ENCODE data around the gene VEGFA. TPM values are rescaled to one million over a fixed set of nuclear protein-coding genes. Genes with fewer than 3 reads are reported as not detected.

The VEGFA gene
- total and polyA plus RNA-seq, 2 of the 8 experiments (the other 6 are each of a cell fraction or from before 2014, with no cell fraction given): 42.2 to 58.5 TPM

DNA sequence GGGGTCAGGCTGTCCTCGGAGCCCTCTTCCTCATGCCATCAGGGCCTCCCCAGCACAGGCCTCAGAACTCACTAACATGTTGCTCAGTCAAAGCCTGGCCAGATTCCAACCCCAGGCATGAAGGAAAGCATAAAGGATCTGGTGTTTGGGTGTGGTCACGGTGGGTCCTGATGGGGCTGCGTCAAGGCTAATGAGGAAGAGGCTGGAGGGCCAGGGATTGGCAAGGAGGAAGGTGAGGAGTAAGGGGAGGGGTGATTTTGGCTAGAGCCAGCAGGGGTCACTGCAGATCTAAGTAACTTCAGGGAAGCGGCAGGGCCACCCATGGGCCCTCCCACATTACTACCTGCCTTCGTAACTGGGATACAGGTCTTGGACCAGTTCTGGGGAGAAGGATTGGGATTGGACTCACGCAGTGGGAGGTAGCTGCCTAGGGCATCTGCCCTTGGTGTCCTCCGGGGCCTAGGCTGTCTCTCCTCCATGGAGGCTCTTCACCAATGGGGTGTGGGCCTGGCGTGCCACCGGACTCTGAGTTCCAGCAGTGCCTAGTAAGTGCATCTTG lies 46.2 kb upstream of the VEGFA start:
- Histone ChIP-seq H2BK12ac (ENCODE audit: low read depth, low read length) (no peak overlapping the region), H3K23ac (ENCODE audit: insufficient read length) (no peak overlapping the region), H4K5ac (ENCODE audit: insufficient read length, low read depth, low read length) (no peak overlapping the region), H3K4me1 (replicated peaks in 1 of 4; ENCODE audit: control insufficient read depth in 3 of 4, insufficient read depth in 4 of 4, low read length in 3 of 4) (peaks cover 0 to 8% (median 0%) of the 10 kb centered on the region in 4 experiments; a peak in 4 of 7 replicates), H2AFZ (ENCODE audit: low read length) (no peak overlapping the region), H3K23me2 (ENCODE audit: low read depth, low read length) (no peaks in the 10 kb centered on the region), H2BK20ac (ENCODE audit: low read length) (no peak overlapping the region), H3K4me3 (ENCODE audit: extremely low read depth in 1 of 4, insufficient read depth in 2 of 4, low read depth in 3 of 4, low read length in 4 of 4) (no peak overlapping the region), H2AK5ac (ENCODE audit: low read depth, low read length) (no peak overlapping the region), H3K14ac (ENCODE audit: insufficient read length) (no peak overlapping the region), H3K4ac (replicated peaks; ENCODE audit: insufficient read length, low read depth, low read length) (no peak overlapping the region), H2BK5ac (ENCODE audit: low read depth, low read length) (no peak overlapping the region), H3K36me3 (ENCODE audit: control insufficient read depth in 2 of 4, insufficient read depth in 4 of 4, low read length in 3 of 4) (no peaks in the 10 kb centered on the region), H3K56ac (replicated peaks; ENCODE audit: insufficient read length, low read depth, low read length) (no peak overlapping the region), H3K27me3 (replicated peaks in 1 of 4; ENCODE audit: control insufficient read depth in 3 of 4, extremely low read depth in 1 of 4, insufficient read depth in 3 of 4, low read length in 3 of 4) (no peaks in the 10 kb centered on the region), H3K79me1 (ENCODE audit: low read depth, low read length) (no peaks in the 10 kb centered on the region), H3K79me2 (ENCODE audit: control insufficient read depth in 1 of 2, insufficient read depth in 2 of 2, low read length in 2 of 2) (no peaks in the 10 kb centered on the region), H3K4me2 (ENCODE audit: insufficient read depth in 1 of 2, low read depth in 2 of 2, low read length in 2 of 2) (no peak overlapping the region), H3K9me3 (ENCODE audit: insufficient read depth in 2 of 2, low read depth in 1 of 2, low read length in 1 of 2) (no peaks in the 10 kb centered on the region), H3K27ac (ENCODE audit: low read depth, low read length) (no peak overlapping the region), H2BK15ac (ENCODE audit: low read length) (no peak overlapping the region), H3K9ac (replicated peaks in 1 of 4; ENCODE audit: extremely low read depth in 1 of 4, low read depth in 3 of 4, low read length in 3 of 4) (no peak overlapping the region), H3K18ac (ENCODE audit: extremely low read depth, low read length) (no peak overlapping the region), H4K8ac (ENCODE audit: extremely low read depth, insufficient read depth, low read length) (no peak overlapping the region), H4K91ac (replicated peaks; ENCODE audit: insufficient read length, low read length) (no peak overlapping the region), H4K20me1 (replicated peaks in 1 of 2; ENCODE audit: control insufficient read depth in 1 of 2, insufficient read depth in 2 of 2, low read length in 2 of 2) (no peaks in the 10 kb centered on the region), H2BK120ac (replicated peaks; ENCODE audit: low read depth, low read length) (no peak overlapping the region)
- TF ChIP-seq GABPA (IDR thresholded peaks at IDR 0.05; ENCODE audit: borderline replicate concordance, insufficient read depth, low read length) (0 out of 2 replicates have a peak, but pooled peaks have one; percentile 19), SIRT6 (IDR thresholded peaks at IDR 0.05; ENCODE audit: low read length) (no peak), RAD21 (IDR thresholded peaks at IDR 0.05 in 1 of 2, conservative IDR thresholded peaks at IDR 0.05 in 1 of 2; ENCODE audit: low read depth in 2 of 2, low read length in 2 of 2) (peak; percentile 89)
- TF ChIP-seq, protein P1, sequence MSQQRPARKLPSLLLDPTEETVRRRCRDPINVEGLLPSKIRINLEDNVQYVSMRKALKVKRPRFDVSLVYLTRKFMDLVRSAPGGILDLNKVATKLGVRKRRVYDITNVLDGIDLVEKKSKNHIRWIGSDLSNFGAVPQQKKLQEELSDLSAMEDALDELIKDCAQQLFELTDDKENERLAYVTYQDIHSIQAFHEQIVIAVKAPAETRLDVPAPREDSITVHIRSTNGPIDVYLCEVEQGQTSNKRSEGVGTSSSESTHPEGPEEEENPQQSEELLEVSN (IDR thresholded peaks at IDR 0.05): no peak
- TF ChIP-seq, protein P2, sequence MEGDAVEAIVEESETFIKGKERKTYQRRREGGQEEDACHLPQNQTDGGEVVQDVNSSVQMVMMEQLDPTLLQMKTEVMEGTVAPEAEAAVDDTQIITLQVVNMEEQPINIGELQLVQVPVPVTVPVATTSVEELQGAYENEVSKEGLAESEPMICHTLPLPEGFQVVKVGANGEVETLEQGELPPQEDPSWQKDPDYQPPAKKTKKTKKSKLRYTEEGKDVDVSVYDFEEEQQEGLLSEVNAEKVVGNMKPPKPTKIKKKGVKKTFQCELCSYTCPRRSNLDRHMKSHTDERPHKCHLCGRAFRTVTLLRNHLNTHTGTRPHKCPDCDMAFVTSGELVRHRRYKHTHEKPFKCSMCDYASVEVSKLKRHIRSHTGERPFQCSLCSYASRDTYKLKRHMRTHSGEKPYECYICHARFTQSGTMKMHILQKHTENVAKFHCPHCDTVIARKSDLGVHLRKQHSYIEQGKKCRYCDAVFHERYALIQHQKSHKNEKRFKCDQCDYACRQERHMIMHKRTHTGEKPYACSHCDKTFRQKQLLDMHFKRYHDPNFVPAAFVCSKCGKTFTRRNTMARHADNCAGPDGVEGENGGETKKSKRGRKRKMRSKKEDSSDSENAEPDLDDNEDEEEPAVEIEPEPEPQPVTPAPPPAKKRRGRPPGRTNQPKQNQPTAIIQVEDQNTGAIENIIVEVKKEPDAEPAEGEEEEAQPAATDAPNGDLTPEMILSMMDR (IDR thresholded peaks at IDR 0.05; ENCODE audit: control extremely low read depth in 1 of 3, insufficient read depth in 1 of 3, low read depth in 1 of 3, low read length in 3 of 3): peak; percentile 77 to 82 (median 81)
- POLR2A ChIA-PET (ENCODE audit: partially characterized antibody): interaction anchor here (0.7 to 2.7 kb wide), 5 partner anchors 33 to 406 kb away, joined by 3 to 18 read pairs (median 3); partner anchors contain the start of gene VEGFA
- DNase-seq (ENCODE audit: low read depth in 1 of 2, low spot score in 2 of 2) (peak; percentile 49 to 85), FAIRE-seq (no peak)
- WGBS, 2 experiments (ENCODE audit: extremely low coverage in 1 of 2, insufficient coverage in 1 of 2, insufficient read length in 1 of 2, insufficient replicate concordance in 2 of 2, low coverage in 1 of 2, low lambda C conversion rate in 2 of 2, missing lambda C conversion rate in 1 of 2): 59% methylated on average over 9 of the region's 9 CpGs; no CpG with 5 or more reads in 1 of the 2 experiments
- CTCF ChIA-PET (ENCODE audit: partially characterized antibody): interaction anchor here (0.7 to 7.4 kb wide), 43 partner anchors 8 to 357 kb away, joined by 3 to 89 read pairs (median 5); no protein-coding TSS in a partner anchor
